ENCODE results near the gene RPS25. TPM values are rescaled to one million over a fixed set of nuclear protein-coding genes. Genes with fewer than 3 reads are reported as not detected.

The RPS25 gene
- total and polyA plus RNA-seq, 4 donors: 228 to 499 (median 385) TPM

DNA sequence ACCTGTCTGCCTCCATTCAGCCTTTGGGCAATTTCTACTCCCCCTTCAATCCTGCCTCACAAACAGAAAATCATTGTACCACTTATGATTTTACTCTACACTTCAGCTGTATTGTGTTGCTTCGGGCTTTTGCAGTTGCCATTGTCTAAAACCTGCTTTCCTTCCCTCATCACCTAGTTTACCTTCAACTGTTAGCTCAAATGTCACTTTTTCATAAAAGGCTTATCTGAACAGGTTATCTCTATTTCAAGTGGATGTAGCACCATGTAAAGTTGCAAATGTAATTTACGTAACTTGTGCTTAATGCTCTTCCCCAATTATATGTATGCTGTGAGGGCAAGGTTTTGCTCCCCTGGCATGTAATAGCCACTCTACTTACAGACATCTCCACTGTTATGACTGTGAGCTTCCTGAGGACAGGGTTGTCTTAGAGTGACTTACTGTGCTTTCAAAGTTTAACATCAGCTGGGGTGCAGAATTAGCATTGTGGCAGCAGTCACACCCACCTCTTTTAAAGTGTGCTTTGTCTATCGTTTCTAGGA, 5.4 kb downstream of the RPS25 start:
- Histone ChIP-seq H3K9ac (ENCODE audit: low read depth in 1 of 2, low read length in 2 of 2) (no peak overlapping the region), H3K27ac (ENCODE audit: low read depth in 1 of 2, low read length in 2 of 2) (no peak overlapping the region), H3K9me3 (ENCODE audit: control insufficient read depth in 4 of 4, low read length in 3 of 4) (no peaks in the 10 kb centered on the region), H3K4me3 (ENCODE audit: low read depth in 1 of 3, low read length in 3 of 3) (no peak overlapping the region), H3K36me3 (ENCODE audit: control insufficient read depth in 4 of 4, insufficient read depth in 3 of 4, low read depth in 1 of 4, low read length in 3 of 4) (peaks cover 7 to 45% (median 31%) of the 10 kb centered on the region in 4 donors), H3K27me3 (ENCODE audit: control insufficient read depth in 4 of 4, insufficient read depth in 4 of 4, low read length in 3 of 4) (no peaks in the 10 kb centered on the region), H3K4me1 (ENCODE audit: control insufficient read depth in 4 of 4, insufficient read depth in 4 of 4, low read length in 3 of 4) (peaks cover 5 to 19% (median 14%) of the 10 kb centered on the region in 4 donors)
- DNase-seq (ENCODE audit: low spot score): no peak
- TF ChIP-seq NR2F2 (IDR thresholded peaks at IDR 0.05) (no peak), FOXA2 (IDR thresholded peaks at IDR 0.05) (no peak), GABPA (IDR thresholded peaks at IDR 0.05 in 1 of 2, conservative IDR thresholded peaks at IDR 0.05 in 1 of 2) (no peak), HNF4G (IDR thresholded peaks at IDR 0.05) (no peak), TAF1 (conservative IDR thresholded peaks at IDR 0.05) (no peak)
- TF ChIP-seq, protein P1, sequence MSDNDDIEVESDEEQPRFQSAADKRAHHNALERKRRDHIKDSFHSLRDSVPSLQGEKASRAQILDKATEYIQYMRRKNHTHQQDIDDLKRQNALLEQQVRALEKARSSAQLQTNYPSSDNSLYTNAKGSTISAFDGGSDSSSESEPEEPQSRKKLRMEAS (IDR thresholded peaks at IDR 0.05): no peak
- TF ChIP-seq, protein P2, sequence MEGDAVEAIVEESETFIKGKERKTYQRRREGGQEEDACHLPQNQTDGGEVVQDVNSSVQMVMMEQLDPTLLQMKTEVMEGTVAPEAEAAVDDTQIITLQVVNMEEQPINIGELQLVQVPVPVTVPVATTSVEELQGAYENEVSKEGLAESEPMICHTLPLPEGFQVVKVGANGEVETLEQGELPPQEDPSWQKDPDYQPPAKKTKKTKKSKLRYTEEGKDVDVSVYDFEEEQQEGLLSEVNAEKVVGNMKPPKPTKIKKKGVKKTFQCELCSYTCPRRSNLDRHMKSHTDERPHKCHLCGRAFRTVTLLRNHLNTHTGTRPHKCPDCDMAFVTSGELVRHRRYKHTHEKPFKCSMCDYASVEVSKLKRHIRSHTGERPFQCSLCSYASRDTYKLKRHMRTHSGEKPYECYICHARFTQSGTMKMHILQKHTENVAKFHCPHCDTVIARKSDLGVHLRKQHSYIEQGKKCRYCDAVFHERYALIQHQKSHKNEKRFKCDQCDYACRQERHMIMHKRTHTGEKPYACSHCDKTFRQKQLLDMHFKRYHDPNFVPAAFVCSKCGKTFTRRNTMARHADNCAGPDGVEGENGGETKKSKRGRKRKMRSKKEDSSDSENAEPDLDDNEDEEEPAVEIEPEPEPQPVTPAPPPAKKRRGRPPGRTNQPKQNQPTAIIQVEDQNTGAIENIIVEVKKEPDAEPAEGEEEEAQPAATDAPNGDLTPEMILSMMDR (IDR thresholded peaks at IDR 0.05; ENCODE audit: low read depth, low read length, missing input control): no peak
- TF ChIP-seq, protein P3, sequence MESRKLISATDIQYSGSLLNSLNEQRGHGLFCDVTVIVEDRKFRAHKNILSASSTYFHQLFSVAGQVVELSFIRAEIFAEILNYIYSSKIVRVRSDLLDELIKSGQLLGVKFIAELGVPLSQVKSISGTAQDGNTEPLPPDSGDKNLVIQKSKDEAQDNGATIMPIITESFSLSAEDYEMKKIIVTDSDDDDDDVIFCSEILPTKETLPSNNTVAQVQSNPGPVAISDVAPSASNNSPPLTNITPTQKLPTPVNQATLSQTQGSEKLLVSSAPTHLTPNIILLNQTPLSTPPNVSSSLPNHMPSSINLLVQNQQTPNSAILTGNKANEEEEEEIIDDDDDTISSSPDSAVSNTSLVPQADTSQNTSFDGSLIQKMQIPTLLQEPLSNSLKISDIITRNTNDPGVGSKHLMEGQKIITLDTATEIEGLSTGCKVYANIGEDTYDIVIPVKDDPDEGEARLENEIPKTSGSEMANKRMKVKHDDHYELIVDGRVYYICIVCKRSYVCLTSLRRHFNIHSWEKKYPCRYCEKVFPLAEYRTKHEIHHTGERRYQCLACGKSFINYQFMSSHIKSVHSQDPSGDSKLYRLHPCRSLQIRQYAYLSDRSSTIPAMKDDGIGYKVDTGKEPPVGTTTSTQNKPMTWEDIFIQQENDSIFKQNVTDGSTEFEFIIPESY (IDR thresholded peaks at IDR 0.05): no peak
- WGBS: 94% methylated on average over 3 of the region's 3 CpGs

DNA sequence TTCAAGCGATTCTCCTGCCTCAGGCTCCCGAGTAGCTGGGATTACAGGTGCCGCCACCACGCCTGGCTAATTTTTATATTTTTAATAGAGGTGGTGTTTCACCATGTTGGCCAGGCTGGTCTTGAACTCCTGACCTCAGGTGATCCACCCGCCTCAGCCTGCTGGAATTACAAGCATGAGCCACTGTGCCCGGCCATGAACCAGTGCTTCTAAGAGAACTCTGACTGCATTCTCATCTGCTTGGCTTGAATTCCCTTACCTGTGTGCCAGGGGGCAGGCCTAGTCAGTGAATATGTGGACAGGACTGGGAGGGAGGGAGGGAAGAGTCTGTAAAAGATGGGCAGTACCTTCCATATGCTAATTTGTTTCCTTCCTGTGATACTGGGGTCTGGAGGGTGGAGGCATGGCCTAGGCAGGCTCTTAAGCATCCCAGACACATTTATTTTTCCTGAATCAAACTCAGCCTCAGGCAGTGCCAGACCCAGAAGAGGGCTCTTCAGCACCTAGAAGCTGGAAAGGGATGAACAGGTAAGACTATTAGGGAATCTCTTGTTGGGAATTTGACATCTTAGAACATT, 6.6 kb downstream of the RPS25 start:
- Histone ChIP-seq H3K4me3 (ENCODE audit: low read depth in 1 of 3, low read length in 3 of 3) (no peak overlapping the region), H3K9me3 (ENCODE audit: control insufficient read depth in 4 of 4, low read length in 3 of 4) (no peaks in the 10 kb centered on the region), H3K36me3 (ENCODE audit: control insufficient read depth in 4 of 4, insufficient read depth in 3 of 4, low read depth in 1 of 4, low read length in 3 of 4) (peaks cover 7 to 48% (median 35%) of the 10 kb centered on the region in 4 donors), H3K9ac (ENCODE audit: low read depth in 1 of 2, low read length in 2 of 2) (no peak overlapping the region), H3K27me3 (ENCODE audit: control insufficient read depth in 4 of 4, insufficient read depth in 4 of 4, low read length in 3 of 4) (no peaks in the 10 kb centered on the region), H3K4me1 (ENCODE audit: control insufficient read depth in 4 of 4, insufficient read depth in 4 of 4, low read length in 3 of 4) (peaks cover 2 to 12% (median 7%) of the 10 kb centered on the region in 4 donors), H3K27ac (ENCODE audit: low read depth in 1 of 2, low read length in 2 of 2) (no peak overlapping the region)
- TF ChIP-seq RXRA (IDR thresholded peaks at IDR 0.05): peak in 1 of 2 donors; percentile 26
- peak in 1 of 2 donors; percentile 29 for TF ChIP-seq RAD21 (IDR thresholded peaks at IDR 0.05)
- TF ChIP-seq, protein P1 (IDR thresholded peaks at IDR 0.05): no peak
- no peak for TF ChIP-seq HNF4G (IDR thresholded peaks at IDR 0.05)
- TF ChIP-seq HNF4A (conservative IDR thresholded peaks at IDR 0.05): peak in 1 of 2 donors; percentile 17
- 63% methylated on average over 6 of the region's 6 CpGs for whole genome bisulfite sequencing
- DNase-seq (ENCODE audit: low spot score): no peak

DNA sequence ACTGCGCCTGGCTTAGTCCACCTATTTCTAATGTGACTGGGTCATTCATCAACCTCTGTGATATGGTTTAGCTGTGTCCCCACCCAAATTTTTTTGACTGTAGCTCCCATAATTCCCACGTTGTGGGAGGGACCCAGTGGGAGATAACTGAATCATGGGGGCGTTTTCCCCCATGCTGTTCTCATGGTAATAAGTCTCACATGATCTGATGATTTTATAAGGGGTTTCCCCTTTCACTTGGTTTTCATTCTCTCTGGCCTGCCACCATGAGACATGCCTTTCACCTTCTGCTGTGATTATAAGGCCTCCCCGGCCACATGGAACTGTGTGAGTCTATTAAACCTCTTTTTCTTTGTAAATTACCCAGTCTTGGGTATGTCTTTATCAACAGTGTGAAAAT, 11.5 kb downstream of the RPS25 start:
- no peaks in the 10 kb centered on the region for H3K27me3 ChIP-seq (ENCODE audit: control insufficient read depth in 4 of 4, insufficient read depth in 4 of 4, low read length in 3 of 4)
- peaks cover 0 to 2% (median 0%) of the 10 kb centered on the region in 4 donors for H3K4me1 ChIP-seq (ENCODE audit: control insufficient read depth in 4 of 4, insufficient read depth in 4 of 4, low read length in 3 of 4)
- TF ChIP-seq, protein P1 (IDR thresholded peaks at IDR 0.05): no peak
- TF ChIP-seq JUND (IDR thresholded peaks at IDR 0.05) (no peak), RAD21 (IDR thresholded peaks at IDR 0.05) (no peak), HNF4A (conservative IDR thresholded peaks at IDR 0.05) (no peak), TAF1 (conservative IDR thresholded peaks at IDR 0.05) (no peak), FOXA2 (IDR thresholded peaks at IDR 0.05) (no peak), SP1 (IDR thresholded peaks at IDR 0.05) (no peak), EGR1 (IDR thresholded peaks at IDR 0.05; ENCODE audit: low read depth in 2 of 2) (no peak), GABPA (IDR thresholded peaks at IDR 0.05 in 1 of 2, conservative IDR thresholded peaks at IDR 0.05 in 1 of 2) (no peak), YY1 (IDR thresholded peaks at IDR 0.05) (no peak), FOXA1 (IDR thresholded peaks at IDR 0.05) (no peak)
- TF ChIP-seq, protein P2 (IDR thresholded peaks at IDR 0.05; ENCODE audit: low read depth, low read length, missing input control): no peak
- TF ChIP-seq, protein P4, sequence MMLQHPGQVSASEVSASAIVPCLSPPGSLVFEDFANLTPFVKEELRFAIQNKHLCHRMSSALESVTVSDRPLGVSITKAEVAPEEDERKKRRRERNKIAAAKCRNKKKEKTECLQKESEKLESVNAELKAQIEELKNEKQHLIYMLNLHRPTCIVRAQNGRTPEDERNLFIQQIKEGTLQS (IDR thresholded peaks at IDR 0.05): no peak
- peaks cover 3 to 21% (median 16%) of the 10 kb centered on the region in 4 donors for H3K36me3 ChIP-seq (ENCODE audit: control insufficient read depth in 4 of 4, insufficient read depth in 3 of 4, low read depth in 1 of 4, low read length in 3 of 4)
- 95% methylated on average over 4 of the region's 4 CpGs for WGBS
- no peaks in the 10 kb centered on the region for H3K9me3 ChIP-seq (ENCODE audit: control insufficient read depth in 4 of 4, low read length in 3 of 4)
- H3K9ac ChIP-seq (ENCODE audit: low read depth in 1 of 2, low read length in 2 of 2): no peak overlapping the region
- no peak overlapping the region for H3K27ac ChIP-seq (ENCODE audit: low read depth in 1 of 2, low read length in 2 of 2)
- no peak overlapping the region for H3K4me3 ChIP-seq (ENCODE audit: low read depth in 1 of 3, low read length in 3 of 3)
- no peak for DNase-seq (ENCODE audit: low spot score)
